ENCODE results near the gene TRMT61A. TPM values are rescaled to one million over a fixed set of nuclear protein-coding genes. Genes with fewer than 3 reads are reported as not detected.

The TRMT61A gene
- total and polyA plus RNA-seq, 2 of the 13 experiments (the other 11 are each of a cell fraction or from before 2014, with no cell fraction given): 6.5 to 13.6 TPM

DNA sequence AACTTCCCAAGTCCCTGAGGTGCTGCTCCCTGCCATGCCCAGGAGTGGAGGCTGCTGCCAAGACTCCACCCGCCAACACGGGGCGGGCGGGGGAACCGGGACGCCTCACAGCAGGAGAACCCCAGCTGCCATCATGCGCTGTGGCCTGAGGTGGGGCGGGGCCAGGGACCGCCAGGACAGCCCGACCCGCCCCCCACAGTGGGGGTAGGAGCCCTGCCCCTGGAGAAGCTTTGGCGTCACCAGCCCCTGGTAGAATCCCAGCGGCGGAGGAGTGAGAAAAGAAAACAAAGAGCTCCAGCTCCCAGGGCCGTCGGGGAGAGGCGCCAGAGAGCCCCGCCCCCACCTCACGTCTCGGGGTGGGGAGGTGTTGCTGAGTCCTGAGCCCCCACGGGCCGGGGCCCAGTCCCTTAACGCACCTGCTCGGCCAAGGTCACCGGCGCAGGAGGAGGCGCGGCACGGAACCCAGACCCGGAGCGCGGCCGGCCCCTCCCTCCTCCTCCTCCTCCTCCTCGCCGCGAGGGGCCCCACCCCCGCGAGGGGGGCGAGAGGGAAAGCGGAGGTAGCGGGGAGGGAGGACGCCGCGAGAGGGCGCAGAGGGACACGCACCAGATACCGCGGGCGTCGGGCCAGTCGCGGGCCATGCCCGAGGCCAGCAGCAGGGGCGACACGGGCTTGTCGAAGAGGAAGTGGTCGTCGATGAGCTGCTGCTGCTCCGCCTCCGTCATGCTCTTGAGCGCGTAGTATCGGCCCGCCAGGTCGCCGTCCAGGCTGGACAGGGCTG is 8.1 kb upstream of the TRMT61A start (continued):
- TF ChIP-seq ZNF883 (CRISPR knock-in tag; IDR thresholded peaks at IDR 0.05; ENCODE audit: not compliant biosample characterization) (no peak), ETV6 (CRISPR knock-in tag; conservative IDR thresholded peaks at IDR 0.05) (no peak), ZNF282 (IDR thresholded peaks at IDR 0.05; ENCODE audit: partially characterized antibody) (no peak), AGO2 (optimal IDR thresholded peaks at IDR 0.05; ENCODE audit: low read depth, low read length) (peak; percentile 29), NFKBIZ (CRISPR knock-in tag; IDR thresholded peaks at IDR 0.05) (no peak), HOXA3 (CRISPR knock-in tag; IDR thresholded peaks at IDR 0.05) (peak; percentile 31; the same call in 1 of the 2 replicates), ZMAT3 (CRISPR knock-in tag; conservative IDR thresholded peaks at IDR 0.05) (no peak), CBX2 (IDR thresholded peaks at IDR 0.05; ENCODE audit: low read depth, low read length) (no peak), CBX2 (CRISPR knock-in tag; IDR thresholded peaks at IDR 0.05; ENCODE audit: low read depth) (no peak), ZBTB38 (CRISPR knock-in tag; IDR thresholded peaks at IDR 0.05) (peak; percentile 90), POGZ (CRISPR knock-in tag; IDR thresholded peaks at IDR 0.05) (no peak), HIVEP1 (CRISPR knock-in tag; IDR thresholded peaks at IDR 0.05) (no peak), JUN (CRISPR knock-in tag; IDR thresholded peaks at IDR 0.05) (no peak)
- TF ChIP-seq, protein P1, sequence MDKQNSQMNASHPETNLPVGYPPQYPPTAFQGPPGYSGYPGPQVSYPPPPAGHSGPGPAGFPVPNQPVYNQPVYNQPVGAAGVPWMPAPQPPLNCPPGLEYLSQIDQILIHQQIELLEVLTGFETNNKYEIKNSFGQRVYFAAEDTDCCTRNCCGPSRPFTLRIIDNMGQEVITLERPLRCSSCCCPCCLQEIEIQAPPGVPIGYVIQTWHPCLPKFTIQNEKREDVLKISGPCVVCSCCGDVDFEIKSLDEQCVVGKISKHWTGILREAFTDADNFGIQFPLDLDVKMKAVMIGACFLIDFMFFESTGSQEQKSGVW (CRISPR knock-in tag; IDR thresholded peaks at IDR 0.05; ENCODE audit: borderline replicate concordance): no peak
- TF ChIP-seq, protein P2, sequence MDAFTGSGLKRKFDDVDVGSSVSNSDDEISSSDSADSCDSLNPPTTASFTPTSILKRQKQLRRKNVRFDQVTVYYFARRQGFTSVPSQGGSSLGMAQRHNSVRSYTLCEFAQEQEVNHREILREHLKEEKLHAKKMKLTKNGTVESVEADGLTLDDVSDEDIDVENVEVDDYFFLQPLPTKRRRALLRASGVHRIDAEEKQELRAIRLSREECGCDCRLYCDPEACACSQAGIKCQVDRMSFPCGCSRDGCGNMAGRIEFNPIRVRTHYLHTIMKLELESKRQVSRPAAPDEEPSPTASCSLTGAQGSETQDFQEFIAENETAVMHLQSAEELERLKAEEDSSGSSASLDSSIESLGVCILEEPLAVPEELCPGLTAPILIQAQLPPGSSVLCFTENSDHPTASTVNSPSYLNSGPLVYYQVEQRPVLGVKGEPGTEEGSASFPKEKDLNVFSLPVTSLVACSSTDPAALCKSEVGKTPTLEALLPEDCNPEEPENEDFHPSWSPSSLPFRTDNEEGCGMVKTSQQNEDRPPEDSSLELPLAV (CRISPR knock-in tag; conservative IDR thresholded peaks at IDR 0.05; ENCODE audit: low read depth): no peak
- TF ChIP-seq, protein P3, sequence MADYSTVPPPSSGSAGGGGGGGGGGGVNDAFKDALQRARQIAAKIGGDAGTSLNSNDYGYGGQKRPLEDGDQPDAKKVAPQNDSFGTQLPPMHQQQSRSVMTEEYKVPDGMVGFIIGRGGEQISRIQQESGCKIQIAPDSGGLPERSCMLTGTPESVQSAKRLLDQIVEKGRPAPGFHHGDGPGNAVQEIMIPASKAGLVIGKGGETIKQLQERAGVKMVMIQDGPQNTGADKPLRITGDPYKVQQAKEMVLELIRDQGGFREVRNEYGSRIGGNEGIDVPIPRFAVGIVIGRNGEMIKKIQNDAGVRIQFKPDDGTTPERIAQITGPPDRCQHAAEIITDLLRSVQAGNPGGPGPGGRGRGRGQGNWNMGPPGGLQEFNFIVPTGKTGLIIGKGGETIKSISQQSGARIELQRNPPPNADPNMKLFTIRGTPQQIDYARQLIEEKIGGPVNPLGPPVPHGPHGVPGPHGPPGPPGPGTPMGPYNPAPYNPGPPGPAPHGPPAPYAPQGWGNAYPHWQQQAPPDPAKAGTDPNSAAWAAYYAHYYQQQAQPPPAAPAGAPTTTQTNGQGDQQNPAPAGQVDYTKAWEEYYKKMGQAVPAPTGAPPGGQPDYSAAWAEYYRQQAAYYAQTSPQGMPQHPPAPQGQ (CRISPR knock-in tag; IDR thresholded peaks at IDR 0.05; ENCODE audit: borderline replicate concordance): no peak
- TF ChIP-seq, protein P4, sequence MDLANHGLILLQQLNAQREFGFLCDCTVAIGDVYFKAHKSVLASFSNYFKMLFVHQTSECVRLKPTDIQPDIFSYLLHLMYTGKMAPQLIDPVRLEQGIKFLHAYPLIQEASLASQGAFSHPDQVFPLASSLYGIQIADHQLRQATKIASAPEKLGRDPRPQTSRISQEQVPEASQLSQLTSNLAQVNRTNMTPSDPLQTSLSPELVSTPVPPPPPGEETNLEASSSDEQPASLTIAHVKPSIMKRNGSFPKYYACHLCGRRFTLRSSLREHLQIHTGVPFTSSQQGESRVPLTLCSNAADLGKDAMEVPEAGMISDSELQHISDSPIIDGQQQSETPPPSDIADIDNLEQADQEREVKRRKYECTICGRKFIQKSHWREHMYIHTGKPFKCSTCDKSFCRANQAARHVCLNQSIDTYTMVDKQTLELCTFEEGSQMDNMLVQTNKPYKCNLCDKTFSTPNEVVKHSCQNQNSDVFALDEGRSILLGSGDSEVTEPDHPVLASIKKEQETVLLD (CRISPR knock-in tag; IDR thresholded peaks at IDR 0.05; ENCODE audit: low read depth): no peak
- TF ChIP-seq, protein P5, sequence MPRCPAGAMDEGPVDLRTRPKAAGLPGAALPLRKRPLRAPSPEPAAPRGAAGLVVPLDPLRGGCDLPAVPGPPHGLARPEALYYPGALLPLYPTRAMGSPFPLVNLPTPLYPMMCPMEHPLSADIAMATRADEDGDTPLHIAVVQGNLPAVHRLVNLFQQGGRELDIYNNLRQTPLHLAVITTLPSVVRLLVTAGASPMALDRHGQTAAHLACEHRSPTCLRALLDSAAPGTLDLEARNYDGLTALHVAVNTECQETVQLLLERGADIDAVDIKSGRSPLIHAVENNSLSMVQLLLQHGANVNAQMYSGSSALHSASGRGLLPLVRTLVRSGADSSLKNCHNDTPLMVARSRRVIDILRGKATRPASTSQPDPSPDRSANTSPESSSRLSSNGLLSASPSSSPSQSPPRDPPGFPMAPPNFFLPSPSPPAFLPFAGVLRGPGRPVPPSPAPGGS (CRISPR knock-in tag; IDR thresholded peaks at IDR 0.05): no peak
- TF ChIP-seq, protein P6, sequence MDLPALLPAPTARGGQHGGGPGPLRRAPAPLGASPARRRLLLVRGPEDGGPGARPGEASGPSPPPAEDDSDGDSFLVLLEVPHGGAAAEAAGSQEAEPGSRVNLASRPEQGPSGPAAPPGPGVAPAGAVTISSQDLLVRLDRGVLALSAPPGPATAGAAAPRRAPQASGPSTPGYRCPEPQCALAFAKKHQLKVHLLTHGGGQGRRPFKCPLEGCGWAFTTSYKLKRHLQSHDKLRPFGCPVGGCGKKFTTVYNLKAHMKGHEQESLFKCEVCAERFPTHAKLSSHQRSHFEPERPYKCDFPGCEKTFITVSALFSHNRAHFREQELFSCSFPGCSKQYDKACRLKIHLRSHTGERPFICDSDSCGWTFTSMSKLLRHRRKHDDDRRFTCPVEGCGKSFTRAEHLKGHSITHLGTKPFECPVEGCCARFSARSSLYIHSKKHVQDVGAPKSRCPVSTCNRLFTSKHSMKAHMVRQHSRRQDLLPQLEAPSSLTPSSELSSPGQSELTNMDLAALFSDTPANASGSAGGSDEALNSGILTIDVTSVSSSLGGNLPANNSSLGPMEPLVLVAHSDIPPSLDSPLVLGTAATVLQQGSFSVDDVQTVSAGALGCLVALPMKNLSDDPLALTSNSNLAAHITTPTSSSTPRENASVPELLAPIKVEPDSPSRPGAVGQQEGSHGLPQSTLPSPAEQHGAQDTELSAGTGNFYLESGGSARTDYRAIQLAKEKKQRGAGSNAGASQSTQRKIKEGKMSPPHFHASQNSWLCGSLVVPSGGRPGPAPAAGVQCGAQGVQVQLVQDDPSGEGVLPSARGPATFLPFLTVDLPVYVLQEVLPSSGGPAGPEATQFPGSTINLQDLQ (CRISPR knock-in tag; IDR thresholded peaks at IDR 0.05): no peak
